Mesenchymal stem cell (in vitro differentiated cells and primary cell): ENCODE data around the gene UBE2I.
A peak's percentile ranks its signal among the peaks of the same experiment; 100 is the strongest.

Experiments used
- DNase-seq: peaks from one replicate; pipeline ENCODE4 v3.0.0-alpha.2; 2013
- H2AFZ ChIP-seq: one replicate; pipeline ENCODE4 v1.6.1; 2013; ENCODE audit warnings: low read depth, mild to moderate bottlenecking, control low read depth, inconsistent platforms, low read length, moderate library complexity
- H2AK5ac ChIP-seq: 2 replicates; pipeline ENCODE4 v1.6.1; 2013; ENCODE audit warnings: low read length, moderate library complexity, mild to moderate bottlenecking, inconsistent platforms; ENCODE audit not compliant: severe bottlenecking
- H2BK120ac ChIP-seq: one replicate; pipeline ENCODE4 v1.6.1; 2013; ENCODE audit warnings: low read depth, mild to moderate bottlenecking, inconsistent platforms, low read length, moderate library complexity
- H2BK12ac ChIP-seq, 2 experiments: one replicate each; pipeline ENCODE4 v1.6.1; 2013; ENCODE audit warnings: inconsistent platforms in 2 of 2, low read length in 2 of 2, mild to moderate bottlenecking in 2 of 2, moderate library complexity in 2 of 2, control low read depth in 1 of 2
- H2BK15ac ChIP-seq: one replicate; pipeline ENCODE4 v1.6.1; 2013; ENCODE audit warnings: mild to moderate bottlenecking, low read depth, inconsistent platforms; ENCODE audit not compliant: poor library complexity, severe bottlenecking
- H2BK5ac ChIP-seq: 2 replicates; pipeline ENCODE4 v1.6.1; 2013; ENCODE audit warnings: low read depth, mild to moderate bottlenecking, low read length, control low read depth, inconsistent platforms; ENCODE audit not compliant: poor library complexity, severe bottlenecking
- H3K14ac ChIP-seq, 2 experiments: one replicate each; pipeline ENCODE4 v1.6.1; 2013; ENCODE audit warnings: inconsistent platforms in 2 of 2, low read length in 2 of 2, control low read depth in 1 of 2, mild to moderate bottlenecking in 1 of 2, moderate library complexity in 1 of 2
- H3K18ac ChIP-seq, 2 experiments: one replicate each; pipeline ENCODE4 v1.6.1; 2013; ENCODE audit warnings: inconsistent platforms in 2 of 2, low read length in 2 of 2, control low read depth in 1 of 2, low read depth in 1 of 2, mild to moderate bottlenecking in 1 of 2
- H3K23ac ChIP-seq, 2 experiments: one replicate each; pipeline ENCODE4 v1.6.1; 2013; ENCODE audit warnings: inconsistent platforms in 2 of 2, low read length in 2 of 2, mild to moderate bottlenecking in 2 of 2, moderate library complexity in 2 of 2, control low read depth in 1 of 2
- H3K27ac ChIP-seq: 2 replicates; pipeline ENCODE4 v1.5.1; 2013; ENCODE audit warnings: mild to moderate bottlenecking, moderate library complexity, low read length, control low read depth, inconsistent platforms; ENCODE audit not compliant: poor library complexity, severe bottlenecking
- H3K27me3 ChIP-seq, 2 experiments: 2 replicates each; pipeline versions ENCODE4 v1.6.1 to v1.7.0; 2013; ENCODE audit warnings: low read length in 2 of 2, mild to moderate bottlenecking in 2 of 2, moderate library complexity in 2 of 2, control low read depth in 1 of 2, inconsistent platforms in 1 of 2; ENCODE audit not compliant: control insufficient read depth in 1 of 2, insufficient read depth in 1 of 2
- H3K36me3 ChIP-seq, 2 experiments: 2 replicates each; pipeline versions ENCODE4 v1.6.1 to v1.7.0; 2013; ENCODE audit warnings: low read length in 2 of 2, control low read depth in 1 of 2, inconsistent platforms in 1 of 2, low read depth in 1 of 2, mild to moderate bottlenecking in 1 of 2; ENCODE audit not compliant: insufficient read depth in 2 of 2, control insufficient read depth in 1 of 2
- H3K4ac ChIP-seq, 2 experiments: one replicate each; pipeline ENCODE4 v1.6.1; 2013; ENCODE audit warnings: inconsistent platforms in 2 of 2, low read length in 2 of 2, mild to moderate bottlenecking in 2 of 2, moderate library complexity in 2 of 2, control low read depth in 1 of 2, low read depth in 1 of 2
- H3K4me1 ChIP-seq: 2 replicates; pipeline ENCODE4 v1.6.1; 2013; ENCODE audit warnings: low read depth, low read length, control low read depth; ENCODE audit not compliant: control insufficient read depth, insufficient read depth
- H3K4me2 ChIP-seq: 2 replicates; pipeline ENCODE4 v1.6.1; 2013; ENCODE audit warnings: low read length, mild to moderate bottlenecking, inconsistent platforms; ENCODE audit not compliant: poor library complexity, severe bottlenecking
- H3K4me3 ChIP-seq, 2 experiments: 2 replicates each; pipeline versions ENCODE4 v1.5.1 to v1.7.0; 2013; ENCODE audit warnings: low read length in 2 of 2, mild to moderate bottlenecking in 2 of 2, control low read depth in 1 of 2, low read depth in 1 of 2; ENCODE audit not compliant: insufficient read depth in 1 of 2
- H3K79me1 ChIP-seq: replicated peaks from 2 replicates; pipeline ENCODE4 v1.6.1; 2013; ENCODE audit warnings: mild to moderate bottlenecking, control low read depth, low read length, inconsistent platforms; ENCODE audit not compliant: poor library complexity, severe bottlenecking
- H3K9ac ChIP-seq: 2 replicates; pipeline ENCODE4 v1.7.0; 2013; ENCODE audit warnings: mild to moderate bottlenecking, low read length, moderate library complexity
- H3K9me3 ChIP-seq: 2 replicates; pipeline ENCODE4 v1.7.0; 2013; ENCODE audit warnings: mild to moderate bottlenecking, low read length; ENCODE audit not compliant: control insufficient read depth
- H4K8ac ChIP-seq: one replicate; pipeline ENCODE4 v1.6.1; 2013; ENCODE audit warnings: inconsistent platforms, mild to moderate bottlenecking, low read length, moderate library complexity
- H4K91ac ChIP-seq: one replicate; pipeline ENCODE4 v1.6.1; 2013; ENCODE audit warnings: mild to moderate bottlenecking, low read length, inconsistent platforms
- WGBS: methylation state at CpG from one replicate; pipeline ENCODE4 v1.1.7; 2013; ENCODE audit warnings: mixed read lengths; 5-methylcytosine and 5-hydroxymethylcytosine counted together

UBE2I gene

DNA sequence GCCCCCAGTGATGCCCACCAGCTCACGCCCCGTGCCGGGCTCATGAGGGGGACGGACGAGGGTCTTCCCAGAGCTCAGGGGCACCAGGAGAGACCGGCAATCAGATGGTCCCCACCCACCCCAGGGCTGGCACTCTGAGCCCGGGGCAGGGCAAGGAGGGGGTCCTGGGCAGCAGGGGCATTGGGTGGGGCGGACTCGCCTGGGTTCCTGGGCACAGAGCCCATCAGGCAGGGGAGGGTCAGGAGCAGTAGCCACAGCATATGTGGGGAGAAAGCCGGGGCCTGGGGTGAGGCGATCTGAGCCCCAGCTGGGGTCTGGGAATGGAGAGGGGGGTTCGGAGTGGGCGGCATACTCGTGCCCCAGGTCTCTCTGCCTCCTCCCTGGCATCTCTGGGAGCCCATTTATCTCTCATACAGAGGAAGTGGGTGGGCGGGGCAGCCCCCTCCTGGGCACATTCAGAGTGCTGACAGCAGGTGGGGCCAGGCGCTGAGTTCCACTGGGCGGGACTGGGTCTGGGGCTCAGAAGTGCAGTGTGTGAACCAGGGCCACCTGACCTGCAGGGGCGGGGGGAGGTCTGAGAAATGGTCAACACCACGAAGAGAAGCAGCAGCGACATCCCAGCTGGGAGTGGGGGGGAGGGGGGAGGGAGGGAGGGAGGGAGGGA, 20.5 kb upstream of the UBE2I start:
- no peaks in the 10 kb centered on the region for H3K36me3 ChIP-seq
- H3K23ac ChIP-seq, result no peak overlapping the region
- H3K4ac ChIP-seq, result no peak overlapping the region
- no peak overlapping the region for H2BK5ac ChIP-seq
- WGBS, result 63% methylated on average over 13 of the region's 20 CpGs
- H2AK5ac ChIP-seq, result no peak overlapping the region
- no peak overlapping the region for H3K4me3 ChIP-seq
- no peaks in the 10 kb centered on the region for H3K79me1 ChIP-seq
- no peak overlapping the region for H3K27ac ChIP-seq
- no peaks in the 10 kb centered on the region for H3K4me1 ChIP-seq
- H2AFZ ChIP-seq, result no peak overlapping the region
- no peak overlapping the region for H4K8ac ChIP-seq
- peak overlapping the region in 1 of 2 experiments; percentile 31 for H3K14ac ChIP-seq
- DNase-seq, result no peak
- no peak overlapping the region for H4K91ac ChIP-seq
- no peak overlapping the region for H3K18ac ChIP-seq
- H3K9ac ChIP-seq, result no peak overlapping the region
- no peak overlapping the region for H2BK12ac ChIP-seq
- no peak overlapping the region for H3K4me2 ChIP-seq
- H3K9me3 ChIP-seq, result no peaks in the 10 kb centered on the region
- peaks cover 66 to 88% of the 10 kb centered on the region in 2 experiments for H3K27me3 ChIP-seq
- no peak overlapping the region for H2BK120ac ChIP-seq
- H2BK15ac ChIP-seq, result peak overlapping the region; percentile 40

DNA sequence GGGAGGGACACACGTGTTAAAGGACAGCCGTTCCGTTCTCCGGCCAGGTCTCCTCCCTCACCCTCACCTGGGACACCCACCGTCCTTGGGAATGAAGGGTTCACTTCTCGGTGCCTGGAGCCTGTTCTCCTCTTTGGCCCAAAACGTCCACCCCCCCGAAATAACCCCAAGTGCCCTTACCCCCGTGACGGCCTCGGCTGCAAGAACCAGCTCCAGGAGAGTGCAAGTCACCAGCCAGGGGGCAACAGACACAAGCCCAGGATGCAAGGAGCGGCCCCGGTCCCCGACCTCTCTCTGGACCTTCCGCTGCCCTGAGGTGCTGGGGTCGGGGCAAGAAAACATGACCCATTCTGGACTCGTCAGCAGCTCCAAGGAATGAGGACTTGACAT, 20.0 kb upstream of the UBE2I start:
- H2BK15ac ChIP-seq, result no peak overlapping the region
- no peak overlapping the region for H2BK120ac ChIP-seq
- no peaks in the 10 kb centered on the region for H3K36me3 ChIP-seq
- no peak overlapping the region for H3K4me2 ChIP-seq
- no peak overlapping the region for H2AFZ ChIP-seq
- H3K27ac ChIP-seq, result no peak overlapping the region
- H3K9me3 ChIP-seq, result no peaks in the 10 kb centered on the region
- no peak overlapping the region for H3K9ac ChIP-seq
- H3K14ac ChIP-seq, result no peak overlapping the region
- H3K18ac ChIP-seq, result no peak overlapping the region
- H3K23ac ChIP-seq, result no peak overlapping the region
- no peak for DNase-seq
- H3K4me3 ChIP-seq, result no peak overlapping the region
- no peak overlapping the region for H2BK12ac ChIP-seq
- no peak overlapping the region for H4K91ac ChIP-seq
- H3K4ac ChIP-seq, result no peak overlapping the region
- H3K79me1 ChIP-seq, result no peaks in the 10 kb centered on the region
- no peak overlapping the region for H2BK5ac ChIP-seq
- H3K27me3 ChIP-seq, result peaks cover 61 to 87% of the 10 kb centered on the region in 2 experiments
- no peak overlapping the region for H4K8ac ChIP-seq
- no peak overlapping the region for H2AK5ac ChIP-seq
- H3K4me1 ChIP-seq, result no peaks in the 10 kb centered on the region
- 16% methylated on average over 16 of the region's 17 CpGs for WGBS

DNA sequence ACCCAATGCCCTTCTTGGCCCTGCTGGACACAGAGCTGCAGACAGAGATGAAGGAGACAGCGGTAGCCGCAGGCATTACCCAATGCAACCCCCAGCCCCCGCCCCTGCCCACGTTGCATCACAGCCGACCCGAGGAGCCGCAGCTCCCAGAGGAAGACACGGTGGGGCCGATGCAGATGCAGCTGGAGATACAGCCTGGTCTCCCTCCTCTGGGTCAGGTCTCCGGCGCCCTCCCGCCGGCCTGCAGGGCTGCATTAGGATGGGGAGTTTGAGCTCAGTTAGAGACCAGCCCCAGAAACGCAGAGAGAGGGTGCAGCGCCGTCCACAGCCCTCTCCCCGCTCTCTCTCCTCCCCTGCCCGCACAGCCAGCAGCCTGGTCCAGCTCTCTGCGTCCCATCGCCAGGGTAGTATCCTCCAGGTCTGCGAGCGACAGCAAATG, 19.4 kb upstream of the UBE2I start:
- Histone ChIP-seq H3K79me1 (no peaks in the 10 kb centered on the region), H2BK12ac (no peak overlapping the region), H4K8ac (no peak overlapping the region), H3K14ac (no peak overlapping the region), H3K9me3 (no peaks in the 10 kb centered on the region), H3K18ac (no peak overlapping the region), H3K4me1 (no peaks in the 10 kb centered on the region), H3K9ac (no peak overlapping the region), H3K4me2 (no peak overlapping the region), H3K4me3 (no peak overlapping the region), H3K4ac (no peak overlapping the region), H2BK5ac (no peak overlapping the region), H4K91ac (no peak overlapping the region), H2BK15ac (no peak overlapping the region), H2AFZ (no peak overlapping the region), H2BK120ac (no peak overlapping the region), H3K23ac (no peak overlapping the region), H3K27me3 (peaks cover 60 to 86% of the 10 kb centered on the region in 2 experiments), H2AK5ac (no peak overlapping the region), H3K36me3 (no peaks in the 10 kb centered on the region), H3K27ac (no peak overlapping the region)
- peak; percentile 18 for DNase-seq
- WGBS, result 24% methylated on average over 14 of the region's 22 CpGs

DNA sequence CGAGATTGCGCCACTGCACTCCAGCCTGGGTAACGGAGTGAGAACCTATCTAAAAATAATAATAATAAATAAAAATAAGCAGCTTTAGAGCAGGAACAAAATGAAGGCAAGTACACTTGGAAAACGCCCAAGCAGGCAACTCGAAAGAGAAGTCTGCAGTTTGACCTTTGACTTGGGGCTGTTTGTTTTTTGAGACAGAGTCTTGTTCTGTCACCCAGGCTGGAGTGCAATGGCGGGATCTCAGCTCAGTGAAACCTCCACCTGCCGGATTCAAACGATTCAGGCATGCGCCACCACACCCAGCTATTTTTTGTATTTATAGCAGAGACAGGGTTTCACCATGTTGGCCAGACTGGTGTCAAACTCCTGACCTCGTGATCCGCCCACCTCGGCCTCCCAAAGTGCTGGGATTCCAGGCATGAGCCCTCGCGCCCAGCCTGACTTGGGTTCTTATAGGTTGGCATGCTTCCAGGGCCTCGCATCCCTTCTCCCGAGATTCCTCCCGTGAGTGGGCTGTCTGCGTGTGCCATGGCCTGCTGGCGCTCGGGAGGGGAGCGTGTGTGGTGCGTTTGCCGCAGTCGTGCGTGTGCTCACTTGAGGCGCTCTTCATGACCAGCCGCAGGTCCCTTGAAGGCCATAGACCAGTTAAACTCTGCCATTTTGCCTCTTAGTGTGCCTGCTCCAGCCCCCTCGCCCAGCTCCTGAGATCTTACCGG, 18.4 kb upstream of the UBE2I start:
- Histone ChIP-seq H4K8ac (no peak overlapping the region), H3K79me1 (no peaks in the 10 kb centered on the region), H3K4ac (no peak overlapping the region), H3K9ac (no peak overlapping the region), H4K91ac (no peak overlapping the region), H3K27me3 (peaks cover 52 to 81% of the 10 kb centered on the region in 2 experiments), H3K23ac (no peak overlapping the region), H2BK5ac (no peak overlapping the region), H3K4me2 (no peak overlapping the region), H2AK5ac (no peak overlapping the region), H3K9me3 (no peaks in the 10 kb centered on the region), H3K18ac (no peak overlapping the region), H2AFZ (no peak overlapping the region), H2BK15ac (no peak overlapping the region), H3K4me3 (peak overlapping the region in 1 of 2 experiments; percentile 34), H3K14ac (no peak overlapping the region), H3K36me3 (no peaks in the 10 kb centered on the region), H3K27ac (no peak overlapping the region), H2BK12ac (no peak overlapping the region), H3K4me1 (no peaks in the 10 kb centered on the region), H2BK120ac (no peak overlapping the region)
- 87% methylated on average over 26 of the region's 29 CpGs for WGBS
- DNase-seq, result no peak
